Measurements from ENCODE around the gene FAM174C. TPM values are rescaled to one million over a fixed set of nuclear protein-coding genes. Genes with fewer than 3 reads are reported as not detected.

Gene FAM174C
- total RNA-seq, 1 experiment from 2014 or later: 85.2 TPM

GRCh38 chr19:1322198-1322981 lies 47.1 kb downstream of the FAM174C start:
- intact Hi-C loops (cut with micrococcal nuclease): no loop called here
- H3K27me3 Mint-ChIP-seq (ENCODE audit: insufficient read depth, unreplicated experiment): peaks cover 12% of the 10 kb centered on the region
- no peaks in the 10 kb centered on the region for H3K9me3 Mint-ChIP-seq (ENCODE audit: unreplicated experiment)
- POLR2A ChIA-PET: no interaction called here
- no peak for DNase-seq (ENCODE audit: unreplicated experiment)
- no peak for TF ChIP-seq CTCF (IDR thresholded peaks at IDR 0.05; ENCODE audit: unreplicated experiment)
- H3K27ac Mint-ChIP-seq (ENCODE audit: low read depth, unreplicated experiment): no peak overlapping the region
- no TSS peak for BruUV-seq (replicated peaks)
- peaks cover 6% of the 10 kb centered on the region for H3K36me3 Mint-ChIP-seq (ENCODE audit: insufficient read depth, unreplicated experiment)
- CTCF ChIA-PET: interaction anchor here (0.6 kb wide), 1 partner anchor 623 kb away, joined by 4 read pairs; no protein-coding TSS in a partner anchor
- peaks cover 6% of the 10 kb centered on the region for H3K4me1 Mint-ChIP-seq (ENCODE audit: insufficient read depth, unreplicated experiment)
- no peak overlapping the region for H3K4me3 Mint-ChIP-seq (ENCODE audit: unreplicated experiment)

- no peak for TF ChIP-seq CTCF (IDR thresholded peaks at IDR 0.05; ENCODE audit: unreplicated experiment)
- peak overlapping the region; percentile 38 for H3K4me3 Mint-ChIP-seq (ENCODE audit: unreplicated experiment)
- intact Hi-C loops (cut with micrococcal nuclease): no loop called here
- BruUV-seq (replicated peaks): no TSS peak
- H3K9me3 Mint-ChIP-seq (ENCODE audit: unreplicated experiment): no peaks in the 10 kb centered on the region
- no peak overlapping the region for H3K27ac Mint-ChIP-seq (ENCODE audit: low read depth, unreplicated experiment)
- CTCF ChIA-PET: interaction anchor here (0.7 kb wide), 1 partner anchor 11 kb away, joined by 3 read pairs; no protein-coding TSS in a partner anchor
- DNase-seq (ENCODE audit: unreplicated experiment): no peak
- POLR2A ChIA-PET: interaction anchor here (1.5 kb wide), 1 partner anchor 9 kb away, joined by 3 read pairs; no protein-coding TSS in a partner anchor
- H3K4me1 Mint-ChIP-seq (ENCODE audit: insufficient read depth, unreplicated experiment): peaks cover 6% of the 10 kb centered on the region
- peaks cover 12% of the 10 kb centered on the region for H3K27me3 Mint-ChIP-seq (ENCODE audit: insufficient read depth, unreplicated experiment)
- peaks cover 3% of the 10 kb centered on the region for H3K36me3 Mint-ChIP-seq (ENCODE audit: insufficient read depth, unreplicated experiment)
These were observed 49.0 kb downstream of the FAM174C start for GRCh38 chr19:1324249-1324805.

- no peak overlapping the region for H3K27ac Mint-ChIP-seq (ENCODE audit: low read depth, unreplicated experiment)
- no peaks in the 10 kb centered on the region for H3K9me3 Mint-ChIP-seq (ENCODE audit: unreplicated experiment)
- peaks cover 6% of the 10 kb centered on the region for H3K4me1 Mint-ChIP-seq (ENCODE audit: insufficient read depth, unreplicated experiment)
- ChIA-PET CTCF (interaction anchor here (0.7 kb wide), 1 partner anchor 11 kb away, joined by 3 read pairs; no protein-coding TSS in a partner anchor), POLR2A (interaction anchor here (0.6 to 1.5 kb wide), 3 partner anchors 9 to 11 kb away, joined by 3 read pairs; no protein-coding TSS in a partner anchor)
- TSS peak; percentile 81 for BruUV-seq (replicated peaks)
- H3K36me3 Mint-ChIP-seq (ENCODE audit: insufficient read depth, unreplicated experiment): peaks cover 7% of the 10 kb centered on the region
- DNase-seq (ENCODE audit: unreplicated experiment): peak; percentile 59
- H3K27me3 Mint-ChIP-seq (ENCODE audit: insufficient read depth, unreplicated experiment): peaks cover 12% of the 10 kb centered on the region
- no peak for TF ChIP-seq CTCF (IDR thresholded peaks at IDR 0.05; ENCODE audit: unreplicated experiment)
- intact Hi-C loops (cut with micrococcal nuclease): no loop called here
- peak overlapping the region; percentile 58 for H3K4me3 Mint-ChIP-seq (ENCODE audit: unreplicated experiment)
These were observed 49.7 kb downstream of the FAM174C start for GRCh38 chr19:1324806-1325567.
